B cell (primary cell): ENCODE measurements around the gene ZNF521. TPM values are rescaled to one million over a fixed set of nuclear protein-coding genes. Genes with fewer than 3 reads are reported as not detected.

ENCODE experiments used
- ATAC-seq: fragments of 200-7000 bp; cut with Tn5 transposase; one replicate; pipeline ENCODE4 v1.10.0; 2021; ENCODE audit warnings: low read depth, mild to moderate bottlenecking, moderate number of reproducible peaks, moderate library complexity
- CTCF ChIA-PET: fragments of 350-600 bp; sonication (Branson Sonifier 250); formaldehyde crosslinking; loops from one replicate; lab custom pipeline; 2021; ENCODE audit warnings: antibody characterized with exemption, inconsistent platforms; lab: Charles Lee
- POLR2A ChIA-PET: fragments of 350-600 bp; sonication (Branson Sonifier 250); formaldehyde crosslinking; loops from one replicate; lab custom pipeline; 2021; ENCODE audit warnings: antibody characterized with exemption; lab: Charles Lee
- DNase-seq: peaks from one replicate; pipeline ENCODE4 v3.0.0; 2013
- H2AFZ ChIP-seq: 2 replicates; pipeline ENCODE4 v1.6.1; 2012; ENCODE audit warnings: mild to moderate bottlenecking, low read depth, low read length; ENCODE audit not compliant: insufficient read depth, poor library complexity, severe bottlenecking
- H3K27ac ChIP-seq, 2 donors: 1 replicate in 1 of 2; 2 replicates in 1 of 2; pipeline ENCODE4 v1.5.1; 2012 to 2013; ENCODE audit warnings: low read length in 2 of 2, mild to moderate bottlenecking in 2 of 2, moderate library complexity in 1 of 2
- H3K27me3 ChIP-seq, 4 experiments: fragments of 200-600 bp in 1 of 4; sonication (generic) in 1 of 4; replicated peaks in 1 of 4; 1 replicate in 2 of 4; 2 replicates in 2 of 4; pipeline versions ENCODE4 v1.6.1 to v1.7.0; 2013 to 2016; ENCODE audit warnings: low read length in 3 of 4, mild to moderate bottlenecking in 2 of 4, mixed read lengths in 1 of 4, moderate library complexity in 1 of 4; ENCODE audit not compliant: insufficient read depth in 4 of 4, control insufficient read depth in 3 of 4; ENCODE audit errors: control extremely low read depth in 1 of 4
- H3K36me3 ChIP-seq, 2 experiments: replicated peaks in 1 of 2; 1 replicate in 1 of 2; 2 replicates in 1 of 2; pipeline versions ENCODE4 v1.6.1 to v1.7.1; 2013; ENCODE audit warnings: low read length in 1 of 2; ENCODE audit not compliant: insufficient read depth in 2 of 2, control insufficient read depth in 1 of 2; ENCODE audit errors: control extremely low read depth in 1 of 2, extremely low read depth in 1 of 2
- H3K4me1 ChIP-seq, 2 donors: fragments of 200-600 bp in 1 of 2; sonication (generic) in 1 of 2; 1 replicate in 1 of 2; 2 replicates in 1 of 2; pipeline versions ENCODE4 v1.5.1 to v1.6.1; 2013 to 2017; ENCODE audit warnings: low read length in 2 of 2; ENCODE audit not compliant: control insufficient read depth in 2 of 2, insufficient read depth in 2 of 2
- H3K4me2 ChIP-seq: replicated peaks from 2 replicates; pipeline ENCODE3; 2012; ENCODE audit warnings: mild to moderate bottlenecking, low read depth, low read length; ENCODE audit not compliant: poor library complexity, severe bottlenecking
- H3K4me3 ChIP-seq, 5 experiments: fragments of 200-600 bp in 1 of 5; sonication (generic) in 1 of 5; 1 replicate in 3 of 5; 2 replicates in 2 of 5; pipeline versions ENCODE4 v1.5.1 to v1.7.0; 2011 to 2016; ENCODE audit warnings: low read length in 4 of 5, mild to moderate bottlenecking in 4 of 5, low read depth in 2 of 5, control low read depth in 1 of 5, moderate library complexity in 1 of 5; ENCODE audit not compliant: insufficient read depth in 1 of 5; ENCODE audit errors: control extremely low read depth in 1 of 5, extremely low read depth in 1 of 5
- H3K79me2 ChIP-seq: fragments of 200-600 bp; sonication (generic); one replicate; pipeline ENCODE4 v1.6.0; 2016; ENCODE audit warnings: low read length; ENCODE audit not compliant: control insufficient read depth, insufficient read depth
- H3K9ac ChIP-seq: fragments of 200-600 bp; sonication (generic); 2 replicates; pipeline ENCODE4 v1.6.1; 2017; ENCODE audit warnings: mild to moderate bottlenecking, low read length, moderate library complexity
- H3K9me3 ChIP-seq, 3 donors: one replicate each; pipeline versions ENCODE4 v1.6.1 to v1.7.1; 2013; ENCODE audit warnings: low read length in 2 of 3; ENCODE audit not compliant: control insufficient read depth in 2 of 3, insufficient read depth in 1 of 3; ENCODE audit errors: control extremely low read depth in 1 of 3
- H4K20me1 ChIP-seq: 2 replicates; pipeline ENCODE4 v1.6.0; 2012; ENCODE audit warnings: mild to moderate bottlenecking, low read length; ENCODE audit not compliant: insufficient read depth, control insufficient read depth, poor library complexity, severe bottlenecking
- H3K27ac Mint-ChIP-seq: one replicate; pipeline ENCODE4 v1.8.0; 2021; ENCODE audit warnings: mixed read lengths
- H3K27me3 Mint-ChIP-seq: one replicate; pipeline ENCODE4 v1.8.0; 2021; ENCODE audit warnings: mixed read lengths
- H3K4me1 Mint-ChIP-seq: one replicate; pipeline ENCODE4 v1.8.0; 2021; ENCODE audit warnings: mixed read lengths
- H3K4me3 Mint-ChIP-seq: one replicate; pipeline ENCODE4 v1.8.0; 2021; ENCODE audit warnings: mixed read lengths
- H3K9me3 Mint-ChIP-seq: one replicate; pipeline ENCODE4 v1.8.0; 2022; ENCODE audit warnings: mixed read lengths; ENCODE audit not compliant: insufficient read depth
- EZH2 ChIP-seq: IDR thresholded peaks from 2 replicates; pipeline ENCODE4 v1.6.1; 2012; ENCODE audit warnings: borderline replicate concordance, low read depth, mild to moderate bottlenecking, moderate library complexity, low read length; ENCODE audit not compliant: insufficient read depth, poor library complexity, severe bottlenecking
- WGBS: methylation state at CpG from one replicate; pipeline ENCODE4 v1.1.5; 2013; ENCODE audit warnings: missing lambda C conversion rate; ENCODE audit not compliant: insufficient coverage; 5-methylcytosine and 5-hydroxymethylcytosine counted together
- intact Hi-C: fragments of 100-400 bp; cut with micrococcal nuclease; formaldehyde crosslinking; loops from one replicate; pipeline ENCODE4 v1.10.0; 2022
- polyA plus RNA-seq: library from polyadenylated mRNA; depleted of rRNA; stranded (reverse); fragments of >200 nt; gene quantifications from 2 replicates; pipeline ENCODE4 v1.2.3, GENCODE V29; 2012
- total RNA-seq, 2 donors: library from RNA; stranded (reverse); fragments of 120-200 nt in 1 of 2; gene quantifications; 1 replicate in 1 of 2; 2 replicates in 1 of 2; pipeline versions ENCODE4 v1.2.3 to v1.2.4, GENCODE V29; 2013 to 2022
- TF ChIP-seq, protein P1 (sequence below): fragments of 200-600 bp; IDR thresholded peaks from one replicate; pipeline ENCODE4 v1.8.0; 2022; ENCODE audit warnings: antibody characterized with exemption, mild to moderate bottlenecking

Gene ZNF521
- total and polyA plus RNA-seq, 2 donors (not counting 1 experiment from before 2014, with no cell fraction given) = 0.04 to 9.0 TPM

DNA sequence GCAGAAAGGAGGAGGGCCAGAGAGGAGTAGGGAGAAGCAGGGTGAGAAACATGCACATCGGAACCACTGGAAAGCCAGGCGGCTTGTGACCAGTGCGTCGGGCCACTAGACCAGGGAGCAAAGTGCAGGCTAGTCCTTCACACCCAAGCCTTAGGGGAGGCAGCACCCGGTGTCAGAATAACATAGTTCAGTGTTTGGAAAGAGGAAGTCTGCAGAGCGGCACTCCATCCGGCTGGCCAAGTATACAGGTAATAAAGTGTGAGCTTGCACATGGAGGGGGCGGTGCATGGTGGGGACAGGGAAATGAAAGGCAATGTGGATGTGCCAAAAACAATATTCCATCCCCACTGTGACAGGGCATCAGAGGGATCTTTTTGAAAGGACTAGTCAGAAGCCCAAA, 69.7 kb downstream of the ZNF521 start:
- Histone ChIP-seq H3K79me2 (no peaks in the 10 kb centered on the region), H3K4me3 (no peak overlapping the region), H3K27ac (no peak overlapping the region), H2AFZ (no peak overlapping the region), H3K4me1 (peaks cover 0 to 4% of the 10 kb centered on the region in 2 donors), H3K4me2 (no peak overlapping the region), H3K9me3 (peaks cover 0 to 1% (median 0%) of the 10 kb centered on the region in 3 donors), H3K36me3 (no peaks in the 10 kb centered on the region), H4K20me1 (no peaks in the 10 kb centered on the region), H3K9ac (no peak overlapping the region), H3K27me3 (no peaks in the 10 kb centered on the region)
- ChIA-PET POLR2A (no interaction called here), CTCF (no interaction called here)
- H3K4me3 Mint-ChIP-seq = no peak overlapping the region
- 56% methylated on average over 6 of the region's 8 CpGs for WGBS
- H3K27ac Mint-ChIP-seq = no peak overlapping the region
- TF ChIP-seq, protein P1, sequence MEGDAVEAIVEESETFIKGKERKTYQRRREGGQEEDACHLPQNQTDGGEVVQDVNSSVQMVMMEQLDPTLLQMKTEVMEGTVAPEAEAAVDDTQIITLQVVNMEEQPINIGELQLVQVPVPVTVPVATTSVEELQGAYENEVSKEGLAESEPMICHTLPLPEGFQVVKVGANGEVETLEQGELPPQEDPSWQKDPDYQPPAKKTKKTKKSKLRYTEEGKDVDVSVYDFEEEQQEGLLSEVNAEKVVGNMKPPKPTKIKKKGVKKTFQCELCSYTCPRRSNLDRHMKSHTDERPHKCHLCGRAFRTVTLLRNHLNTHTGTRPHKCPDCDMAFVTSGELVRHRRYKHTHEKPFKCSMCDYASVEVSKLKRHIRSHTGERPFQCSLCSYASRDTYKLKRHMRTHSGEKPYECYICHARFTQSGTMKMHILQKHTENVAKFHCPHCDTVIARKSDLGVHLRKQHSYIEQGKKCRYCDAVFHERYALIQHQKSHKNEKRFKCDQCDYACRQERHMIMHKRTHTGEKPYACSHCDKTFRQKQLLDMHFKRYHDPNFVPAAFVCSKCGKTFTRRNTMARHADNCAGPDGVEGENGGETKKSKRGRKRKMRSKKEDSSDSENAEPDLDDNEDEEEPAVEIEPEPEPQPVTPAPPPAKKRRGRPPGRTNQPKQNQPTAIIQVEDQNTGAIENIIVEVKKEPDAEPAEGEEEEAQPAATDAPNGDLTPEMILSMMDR = no peak
- TF ChIP-seq EZH2 = no peak
- peaks cover 6% of the 10 kb centered on the region for H3K4me1 Mint-ChIP-seq
- intact Hi-C loops = no loop called here
- no peak for ATAC-seq
- H3K27me3 Mint-ChIP-seq = peaks cover 17% of the 10 kb centered on the region
- H3K9me3 Mint-ChIP-seq = no peaks in the 10 kb centered on the region
- no peak for DNase-seq

DNA sequence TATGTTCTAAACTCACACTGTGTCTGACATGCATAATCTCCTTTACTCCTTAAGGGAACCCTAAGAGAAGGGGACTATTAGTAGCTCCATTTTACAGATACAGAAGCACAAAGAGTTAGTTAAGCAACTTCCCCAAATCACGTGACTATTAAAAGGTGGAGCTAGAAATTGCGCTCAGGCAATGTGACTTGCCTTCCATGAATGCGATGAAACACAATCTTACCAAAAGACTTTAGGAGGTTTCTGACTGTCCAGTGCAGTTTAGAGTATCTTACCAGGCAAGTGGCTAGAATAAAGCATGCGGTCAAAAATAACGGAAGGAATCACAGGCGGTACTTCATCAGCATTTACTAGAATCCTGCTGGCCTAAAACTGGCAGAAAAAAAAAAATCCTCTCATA, 70.4 kb downstream of the ZNF521 start:
- Histone ChIP-seq H3K9ac (no peak overlapping the region), H3K4me3 (no peak overlapping the region), H3K36me3 (no peaks in the 10 kb centered on the region), H3K79me2 (no peaks in the 10 kb centered on the region), H2AFZ (no peak overlapping the region), H3K27me3 (no peaks in the 10 kb centered on the region), H3K27ac (no peak overlapping the region), H4K20me1 (no peaks in the 10 kb centered on the region), H3K9me3 (peaks cover 0 to 1% (median 0%) of the 10 kb centered on the region in 3 donors), H3K4me2 (no peak overlapping the region), H3K4me1 (peaks cover 0 to 4% of the 10 kb centered on the region in 2 donors)
- intact Hi-C loops = no loop called here
- H3K9me3 Mint-ChIP-seq = no peaks in the 10 kb centered on the region
- ATAC-seq (no peak), DNase-seq (no peak)
- H3K4me1 Mint-ChIP-seq = peaks cover 6% of the 10 kb centered on the region
- POLR2A ChIA-PET = no interaction called here
- no peak for TF ChIP-seq EZH2
- TF ChIP-seq, protein P1 = no peak
- no peak overlapping the region for H3K27ac Mint-ChIP-seq
- CTCF ChIA-PET = no interaction called here
- WGBS = 100% methylated on average over 3 of the region's 6 CpGs
- H3K27me3 Mint-ChIP-seq = peaks cover 17% of the 10 kb centered on the region
- no peak overlapping the region for H3K4me3 Mint-ChIP-seq
